Brain microvascular endothelial cell (primary cell): ENCODE results near the gene ALPL.
"Not testable (repeated sequence)": the region's sequence is repeated elsewhere in the genome, so short reads cannot be mapped to it uniquely, and the experiment has no call there.

Experiments used
- DNase-seq: peaks from one replicate; pipeline ENCODE4 v3.0.0-alpha.2; 2020
- H3K27ac ChIP-seq: fragments of 250-450 bp; sonication (Bioruptor Pico); 2 replicates; pipeline ENCODE4 v1.5.1; 2020; ENCODE audit warnings: mild to moderate bottlenecking, moderate library complexity
- H3K27me3 ChIP-seq: fragments of 250-450 bp; sonication (Bioruptor Pico); replicated peaks from 2 replicates; pipeline ENCODE4 v1.5.1; 2020; ENCODE audit warnings: mild to moderate bottlenecking
- H3K36me3 ChIP-seq: fragments of 250-450 bp; sonication (Bioruptor Pico); replicated peaks from 2 replicates; pipeline ENCODE4 v1.5.1; 2020; ENCODE audit warnings: mild to moderate bottlenecking
- H3K4me3 ChIP-seq: 2 replicates; pipeline ENCODE4 v1.5.1; 2011; ENCODE audit warnings: low read depth, mild to moderate bottlenecking, control low read depth, low read length, moderate library complexity
- CTCF ChIP-seq: IDR thresholded peaks from 2 replicates; pipeline ENCODE4 v1.5.1; 2011; ENCODE audit warnings: low read depth, mild to moderate bottlenecking, moderate library complexity, low read length, control low read depth, inconsistent platforms; ENCODE audit errors: missing control alignments
- in situ Hi-C: cut with HindIII; loops from 2 replicates; pipeline ENCODE4 v1.10.0; 2017; ENCODE audit warnings: low sequenced_read_pairs, low pct_ligation_motif_present

Gene ALPL

GRCh38 chr1:21509351-21510112 is at the start of gene ALPL:
Gene ALPL, plus strand, starts transcription at chr1:21509423. Its CDS starts 44,659 bp downstream, at chr1:21554082.
- no peak within 1 kb of the TSS for H3K27ac ChIP-seq
- TF ChIP-seq CTCF, result no peak
- in situ Hi-C loops, result no loop called here
- H3K4me3 ChIP-seq, result peak within 1 kb of the TSS; percentile 31
- no peak for DNase-seq
- H3K36me3 ChIP-seq, result no peaks in the 10 kb centered on the region
- peaks cover 7% of the 10 kb centered on the region for H3K27me3 ChIP-seq

GRCh38 chr1:21465127-21465526 is 44.1 kb upstream of the ALPL start:
- DNase-seq, in situ Hi-C loops, H3K27me3 ChIP-seq: not testable (repeated sequence)

GRCh38 chr1:21467946-21468345 is 41.3 kb upstream of the ALPL start:
- H3K27me3 ChIP-seq, in situ Hi-C loops, DNase-seq, H3K36me3 ChIP-seq, H3K27ac ChIP-seq, H3K4me3 ChIP-seq: not testable (repeated sequence)

More at GRCh38 chr1:21465127-21465526, 44.1 kb upstream of the ALPL start:
- not testable (repeated sequence) for H3K36me3 ChIP-seq, H3K27ac ChIP-seq, H3K4me3 ChIP-seq

- H3K27ac ChIP-seq, result no peak overlapping the region
- H3K27me3 ChIP-seq, result no peaks in the 10 kb centered on the region
- DNase-seq, result peak; percentile 38
- no peak overlapping the region for H3K4me3 ChIP-seq
- H3K36me3 ChIP-seq, result no peaks in the 10 kb centered on the region
- peak; percentile 71 for TF ChIP-seq CTCF
- in situ Hi-C loops, result no loop called here
Observed at GRCh38 chr1:21468599-21468998, 40.6 kb upstream of the ALPL start.

GRCh38 chr1:21469581-21469980 is 39.6 kb upstream of the ALPL start:
- no peak for TF ChIP-seq CTCF
- no peak for DNase-seq

GRCh38 chr1:21472861-21473260 is 36.4 kb upstream of the ALPL start:
- no peak for DNase-seq
- H3K4me3 ChIP-seq, result no peak overlapping the region
- H3K27ac ChIP-seq, result no peak overlapping the region
- no peaks in the 10 kb centered on the region for H3K36me3 ChIP-seq
- H3K27me3 ChIP-seq, result no peaks in the 10 kb centered on the region
- in situ Hi-C loops, result no loop called here
- TF ChIP-seq CTCF, result no peak

More at GRCh38 chr1:21469581-21469980, 39.6 kb upstream of the ALPL start:
- Histone ChIP-seq H3K27me3 (no peaks in the 10 kb centered on the region), H3K36me3 (no peaks in the 10 kb centered on the region), H3K4me3 (no peak overlapping the region), H3K27ac (no peak overlapping the region)
- in situ Hi-C loops, result no loop called here

- H3K4me3 ChIP-seq, result no peak overlapping the region
- no peak overlapping the region for H3K27ac ChIP-seq
- H3K36me3 ChIP-seq, result peaks cover 6% of the 10 kb centered on the region
- H3K27me3 ChIP-seq, result no peaks in the 10 kb centered on the region
- no peak for DNase-seq
- in situ Hi-C loops, result no loop called here
- no peak for TF ChIP-seq CTCF
Observed at GRCh38 chr1:21478356-21478755, 30.9 kb upstream of the ALPL start.

GRCh38 chr1:21483881-21484280 is 25.3 kb upstream of the ALPL start:
- H3K36me3 ChIP-seq, H3K4me3 ChIP-seq, H3K27ac ChIP-seq, H3K27me3 ChIP-seq, DNase-seq, in situ Hi-C loops: not testable (repeated sequence)
